ENCODE measurements around the gene HOXD9. TPM values are rescaled to one million over a fixed set of nuclear protein-coding genes. Genes with fewer than 3 reads are reported as not detected.
A peak's percentile ranks its signal among the peaks of the same experiment; 100 is the strongest.

The HOXD9 gene
- total RNA-seq, 4 donors from 2014 or later = 0.83 to 3.9 (median 2.3) TPM

- 12 to 18% methylated on average over 33 of the region's 33 CpGs for WGBS, 2 donors
- Histone ChIP-seq H3K27ac (peak overlapping the region in 1 of 3 donors; percentile 6), H3K27me3 (peaks cover 74% of the 10 kb centered on the region), H3K9me3 (no peaks in the 10 kb centered on the region), H3K4me3 (replicated peaks in 1 of 3) (no peak overlapping the region), H3K4me1 (peaks cover 5 to 21% of the 10 kb centered on the region in 2 donors), H3K36me3 (no peaks in the 10 kb centered on the region)
- TF ChIP-seq POLR2A (IDR thresholded peaks at IDR 0.05) = no peak
- TF ChIP-seq CTCF (IDR thresholded peaks at IDR 0.05) = no peak
- intact Hi-C loops (cut with DNase I) = no loop called here
- DNase-seq = no peak
These were observed 10.0 kb downstream of the HOXD9 start for GRCh38 chr2:176132205-176133171.

- Histone ChIP-seq H3K36me3 (no peaks in the 10 kb centered on the region), H3K4me1 (peaks cover 5 to 21% of the 10 kb centered on the region in 2 donors), H3K27me3 (peaks cover 74% of the 10 kb centered on the region), H3K9me3 (no peaks in the 10 kb centered on the region), H3K27ac (no peak overlapping the region), H3K4me3 (replicated peaks in 1 of 3) (no peak overlapping the region)
- TF ChIP-seq CTCF (IDR thresholded peaks at IDR 0.05) (no peak), POLR2A (IDR thresholded peaks at IDR 0.05) (no peak)
- DNase-seq = no peak
- intact Hi-C loops (cut with DNase I) = no loop called here
These were observed 10.9 kb downstream of the HOXD9 start for GRCh38 chr2:176133389-176133788.

GRCh38 chr2:176134035-176134434 is 11.5 kb downstream of the HOXD9 start:
- H3K36me3 ChIP-seq = no peaks in the 10 kb centered on the region
- no peak for DNase-seq
- peaks cover 5 to 21% of the 10 kb centered on the region in 2 donors for H3K4me1 ChIP-seq
- intact Hi-C loops (cut with DNase I) = no loop called here
- WGBS, 2 donors = 33 to 47% methylated on average over 4 of the region's 4 CpGs
- H3K27ac ChIP-seq = no peak overlapping the region
- peaks cover 72% of the 10 kb centered on the region for H3K27me3 ChIP-seq
- H3K4me3 ChIP-seq (replicated peaks in 1 of 3) = no peak overlapping the region
- no peak for TF ChIP-seq POLR2A (IDR thresholded peaks at IDR 0.05)
- TF ChIP-seq CTCF (IDR thresholded peaks at IDR 0.05) = no peak
- no peaks in the 10 kb centered on the region for H3K9me3 ChIP-seq

GRCh38 chr2:176135035-176135440 is 12.5 kb downstream of the HOXD9 start:
- H3K9me3 ChIP-seq = no peaks in the 10 kb centered on the region
- H3K4me1 ChIP-seq = peaks cover 0 to 17% of the 10 kb centered on the region in 2 donors
- no peak overlapping the region for H3K27ac ChIP-seq
- no peak overlapping the region for H3K4me3 ChIP-seq (replicated peaks in 1 of 3)
- H3K27me3 ChIP-seq = peaks cover 75% of the 10 kb centered on the region
- DNase-seq = no peak
- TF ChIP-seq CTCF (IDR thresholded peaks at IDR 0.05) = no peak
- no peak for TF ChIP-seq POLR2A (IDR thresholded peaks at IDR 0.05)
- no peaks in the 10 kb centered on the region for H3K36me3 ChIP-seq
- intact Hi-C loops (cut with DNase I) = no loop called here
